Activated naive CD8-positive, alpha-beta T cell treated with anti-CD3 and anti-CD28 coated beads for 36 hours (primary cell): Measurements from ENCODE around the gene PDCD6IP. TPM values are rescaled to one million over a fixed set of nuclear protein-coding genes. Genes with fewer than 3 reads are reported as not detected.
"Not testable (repeated sequence)": the region's sequence is repeated elsewhere in the genome, so short reads cannot be mapped to it uniquely, and the experiment has no call there.

Source experiments
- DNase-seq: peaks from one replicate; pipeline ENCODE4 v3.0.0; 2021
- H3K27ac Mint-ChIP-seq: one replicate; pipeline ENCODE4 v1.8.0; 2022; ENCODE audit warnings: mild to moderate bottlenecking, moderate library complexity, mixed read lengths
- H3K27me3 Mint-ChIP-seq: one replicate; pipeline ENCODE4 v1.8.0; 2022; ENCODE audit warnings: mild to moderate bottlenecking, mixed read lengths
- H3K36me3 Mint-ChIP-seq: one replicate; pipeline ENCODE4 v1.8.0; 2021; ENCODE audit warnings: mild to moderate bottlenecking, mixed read lengths
- H3K4me1 Mint-ChIP-seq: one replicate; pipeline ENCODE4 v1.8.0; 2021; ENCODE audit warnings: mixed read lengths
- H3K4me3 Mint-ChIP-seq: one replicate; pipeline ENCODE4 v1.8.0; 2022; ENCODE audit warnings: mild to moderate bottlenecking, moderate library complexity, mixed read lengths
- H3K9me3 Mint-ChIP-seq: one replicate; pipeline ENCODE4 v1.8.0; 2022; ENCODE audit warnings: mixed read lengths
- total RNA-seq, 2 experiments: library from RNA; stranded (reverse); gene quantifications; one replicate each; pipeline ENCODE4 v1.2.3, GENCODE V29; 2021

Gene PDCD6IP
- total RNA-seq, 2 experiments from 2014 or later: 140 to 147 TPM

GRCh38 chr3:33855884-33856546 lies 57.6 kb downstream of the PDCD6IP start:
- Mint-ChIP-seq H3K27me3 (no peaks in the 10 kb centered on the region), H3K36me3 (peaks cover 33% of the 10 kb centered on the region), H3K9me3 (no peaks in the 10 kb centered on the region), H3K4me3 (no peak overlapping the region), H3K27ac (peak overlapping the region; percentile 80), H3K4me1 (peaks cover 26% of the 10 kb centered on the region)
- DNase-seq: no peak

GRCh38 chr3:33857701-33858100 lies 59.3 kb downstream of the PDCD6IP start:
- not testable (repeated sequence) for H3K27me3 Mint-ChIP-seq, H3K27ac Mint-ChIP-seq, H3K9me3 Mint-ChIP-seq, DNase-seq, H3K4me3 Mint-ChIP-seq
- Mint-ChIP-seq H3K4me1 (peaks cover 21% of the 10 kb centered on the region), H3K36me3 (peaks cover 29% of the 10 kb centered on the region)

GRCh38 chr3:33858131-33858530 lies 59.7 kb downstream of the PDCD6IP start:
- Mint-ChIP-seq H3K4me1 (peaks cover 21% of the 10 kb centered on the region), H3K27me3 (no peaks in the 10 kb centered on the region), H3K9me3 (no peaks in the 10 kb centered on the region), H3K27ac (no peak overlapping the region), H3K4me3 (no peak overlapping the region), H3K36me3 (peaks cover 26% of the 10 kb centered on the region)
- DNase-seq: no peak

- DNase-seq: no peak
- no peak overlapping the region for H3K4me3 Mint-ChIP-seq
- no peaks in the 10 kb centered on the region for H3K9me3 Mint-ChIP-seq
- peaks cover 19% of the 10 kb centered on the region for H3K36me3 Mint-ChIP-seq
- no peak overlapping the region for H3K27ac Mint-ChIP-seq
- H3K4me1 Mint-ChIP-seq: peaks cover 8% of the 10 kb centered on the region
- no peaks in the 10 kb centered on the region for H3K27me3 Mint-ChIP-seq
Observed at GRCh38 chr3:33860373-33861050, 62.1 kb downstream of the PDCD6IP start.

- Mint-ChIP-seq H3K36me3 (peaks cover 5% of the 10 kb centered on the region), H3K9me3 (no peaks in the 10 kb centered on the region), H3K27me3 (no peaks in the 10 kb centered on the region), H3K4me1 (peaks cover 6% of the 10 kb centered on the region), H3K4me3 (no peak overlapping the region), H3K27ac (no peak overlapping the region)
- no peak for DNase-seq
Observed at GRCh38 chr3:33865133-33865532, 66.7 kb downstream of the PDCD6IP start.

- H3K27me3 Mint-ChIP-seq: no peaks in the 10 kb centered on the region
- H3K36me3 Mint-ChIP-seq: peaks cover 9% of the 10 kb centered on the region
- H3K4me3 Mint-ChIP-seq: no peak overlapping the region
- no peaks in the 10 kb centered on the region for H3K9me3 Mint-ChIP-seq
- H3K4me1 Mint-ChIP-seq: peaks cover 6% of the 10 kb centered on the region
- peak overlapping the region; percentile 48 for H3K27ac Mint-ChIP-seq
- no peak for DNase-seq
Observed at GRCh38 chr3:33868309-33868708, 69.9 kb downstream of the PDCD6IP start.

- H3K4me3 Mint-ChIP-seq: no peak overlapping the region
- DNase-seq: no peak
- no peak overlapping the region for H3K27ac Mint-ChIP-seq
- H3K36me3 Mint-ChIP-seq: peaks cover 7% of the 10 kb centered on the region
- H3K4me1 Mint-ChIP-seq: peaks cover 6% of the 10 kb centered on the region
- H3K27me3 Mint-ChIP-seq: no peaks in the 10 kb centered on the region
- no peaks in the 10 kb centered on the region for H3K9me3 Mint-ChIP-seq
Observed at GRCh38 chr3:33869977-33870376, 71.5 kb downstream of the PDCD6IP start.

GRCh38 chr3:33874815-33875214 lies 76.4 kb downstream of the PDCD6IP start:
- no peak overlapping the region for H3K27ac Mint-ChIP-seq
- no peaks in the 10 kb centered on the region for H3K27me3 Mint-ChIP-seq
- no peaks in the 10 kb centered on the region for H3K9me3 Mint-ChIP-seq
- peaks cover 6% of the 10 kb centered on the region for H3K4me1 Mint-ChIP-seq
- H3K4me3 Mint-ChIP-seq: no peak overlapping the region
- peaks cover 7% of the 10 kb centered on the region for H3K36me3 Mint-ChIP-seq
- no peak for DNase-seq

- Mint-ChIP-seq H3K4me3 (no peak overlapping the region), H3K9me3 (no peaks in the 10 kb centered on the region), H3K27me3 (no peaks in the 10 kb centered on the region), H3K4me1 (peaks cover 6% of the 10 kb centered on the region), H3K27ac (no peak overlapping the region), H3K36me3 (peaks cover 3% of the 10 kb centered on the region)
- DNase-seq: no peak
Observed at GRCh38 chr3:33875680-33876079, 77.2 kb downstream of the PDCD6IP start.

- Mint-ChIP-seq H3K36me3 (peaks cover 3% of the 10 kb centered on the region), H3K4me1 (peaks cover 6% of the 10 kb centered on the region), H3K27me3 (no peaks in the 10 kb centered on the region), H3K4me3 (no peak overlapping the region), H3K27ac (no peak overlapping the region), H3K9me3 (no peaks in the 10 kb centered on the region)
- DNase-seq: no peak
Observed at GRCh38 chr3:33877187-33877586, 78.8 kb downstream of the PDCD6IP start.

- Mint-ChIP-seq H3K36me3 (no peaks in the 10 kb centered on the region), H3K9me3 (no peaks in the 10 kb centered on the region), H3K4me3 (no peak overlapping the region), H3K27ac (no peak overlapping the region), H3K4me1 (peaks cover 9% of the 10 kb centered on the region), H3K27me3 (no peaks in the 10 kb centered on the region)
- no peak for DNase-seq
Observed at GRCh38 chr3:33879540-33879939, 81.1 kb downstream of the PDCD6IP start.

- Mint-ChIP-seq H3K9me3 (no peaks in the 10 kb centered on the region), H3K36me3 (no peaks in the 10 kb centered on the region), H3K27me3 (no peaks in the 10 kb centered on the region), H3K4me3 (no peak overlapping the region), H3K4me1 (peaks cover 5% of the 10 kb centered on the region), H3K27ac (no peak overlapping the region)
- no peak for DNase-seq
Observed at GRCh38 chr3:33881156-33882064, 83.0 kb downstream of the PDCD6IP start.

- no peak for DNase-seq
- H3K9me3 Mint-ChIP-seq: no peaks in the 10 kb centered on the region
- H3K4me3 Mint-ChIP-seq: no peak overlapping the region
- peaks cover 4% of the 10 kb centered on the region for H3K4me1 Mint-ChIP-seq
- H3K27ac Mint-ChIP-seq: no peak overlapping the region
- no peaks in the 10 kb centered on the region for H3K36me3 Mint-ChIP-seq
- H3K27me3 Mint-ChIP-seq: no peaks in the 10 kb centered on the region
Observed at GRCh38 chr3:33882296-33882695, 83.9 kb downstream of the PDCD6IP start.

GRCh38 chr3:33883538-33883950 lies 85.1 kb downstream of the PDCD6IP start:
- H3K36me3 Mint-ChIP-seq: no peaks in the 10 kb centered on the region
- no peak overlapping the region for H3K4me3 Mint-ChIP-seq

GRCh38 chr3:33883951-33884561 lies 85.6 kb downstream of the PDCD6IP start:
- Mint-ChIP-seq H3K9me3 (no peaks in the 10 kb centered on the region), H3K4me1 (peaks cover 4% of the 10 kb centered on the region), H3K27ac (no peak overlapping the region), H3K27me3 (no peaks in the 10 kb centered on the region), H3K4me3 (no peak overlapping the region), H3K36me3 (no peaks in the 10 kb centered on the region)
- DNase-seq: no peak

More at GRCh38 chr3:33883538-33883950, 85.1 kb downstream of the PDCD6IP start:
- no peak overlapping the region for H3K27ac Mint-ChIP-seq
- no peaks in the 10 kb centered on the region for H3K9me3 Mint-ChIP-seq
- DNase-seq: no peak
- H3K4me1 Mint-ChIP-seq: peaks cover 4% of the 10 kb centered on the region
- H3K27me3 Mint-ChIP-seq: no peaks in the 10 kb centered on the region
